HEK293 (cell line): ENCODE results near the gene BRAT1.

Experiments
- CTCF ChIA-PET: fragments of 350-600 bp; formaldehyde crosslinking; extraction: SDS; loops from one replicate; lab custom pipeline; 2021; ENCODE audit warnings: antibody characterized with exemption; lab: Yijun Ruan, JAX
- POLR2A ChIA-PET: fragments of 300-600 bp; formaldehyde crosslinking; extraction: SDS; loops from one replicate; lab custom pipeline; 2020; ENCODE audit warnings: antibody characterized with exemption, inconsistent platforms; lab: Yijun Ruan, JAX
- H3K27ac ChIP-seq: fragments of 200-500 bp; sonication (Bioruptor generic); 2 replicates; pipeline ENCODE4 v1.5.1; 2014; ENCODE audit warnings: low read depth, low read length, control low read depth, inconsistent platforms; ENCODE audit errors: extremely low read depth
- H3K36me3 ChIP-seq, 2 experiments: fragments of 200-500 bp in 1 of 2; sonication (Bioruptor generic) in 1 of 2; 1 replicate in 1 of 2; 2 replicates in 1 of 2; pipeline ENCODE4 v1.5.1; 2014 to 2017; ENCODE audit warnings: inconsistent platforms in 2 of 2, low read length in 2 of 2; ENCODE audit not compliant: control insufficient read depth in 2 of 2, insufficient read depth in 1 of 2
- H3K4me1 ChIP-seq: fragments of 200-500 bp; sonication (Bioruptor generic); 2 replicates; pipeline ENCODE4 v1.5.1; 2014; ENCODE audit warnings: mild to moderate bottlenecking, low read length, inconsistent platforms; ENCODE audit not compliant: control insufficient read depth, insufficient read depth
- H3K4me3 ChIP-seq: 2 replicates; pipeline ENCODE4 v1.5.1; 2011; ENCODE audit warnings: low read depth, mild to moderate bottlenecking, control low read depth, low read length, moderate library complexity
- H3K9me3 ChIP-seq: fragments of 200-500 bp; sonication (Bioruptor generic); 2 replicates; pipeline ENCODE4 v1.5.1; 2014; ENCODE audit warnings: low read depth, low read length, inconsistent platforms; ENCODE audit not compliant: control insufficient read depth, insufficient read depth
- IKZF3 ChIP-seq: fragments of 450-650 bp; IDR thresholded peaks from 2 replicates; pipeline ENCODE4 v1.5.0; 2018; ENCODE audit warnings: missing biosample characterization, mild to moderate bottlenecking, missing genetic modification characterization, moderate library complexity
- KLF10 ChIP-seq: fragments of 450-650 bp; IDR thresholded peaks from 2 replicates; pipeline ENCODE4 v1.5.1; 2018; ENCODE audit warnings: missing biosample characterization, mild to moderate bottlenecking, missing genetic modification characterization
- KLF8 ChIP-seq: fragments of 450-650 bp; formaldehyde crosslinking; IDR thresholded peaks from 2 replicates; pipeline ENCODE4 v1.5.1; 2016; ENCODE audit warnings: missing biosample characterization, missing genetic modification characterization
- OSR2 ChIP-seq: fragments of 450-650 bp; formaldehyde crosslinking; IDR thresholded peaks from 2 replicates; pipeline ENCODE4 v1.5.1; 2016; ENCODE audit warnings: missing biosample characterization, missing genetic modification characterization
- PRDM6 ChIP-seq: fragments of 450-650 bp; formaldehyde crosslinking; IDR thresholded peaks from 2 replicates; pipeline ENCODE4 v1.5.1; 2017; ENCODE audit warnings: missing biosample characterization, missing genetic modification characterization
- SCRT1 ChIP-seq: fragments of 450-650 bp; formaldehyde crosslinking; IDR thresholded peaks from 2 replicates; pipeline ENCODE4 v1.5.1; 2016; ENCODE audit warnings: missing biosample characterization, missing genetic modification characterization, borderline replicate concordance
- SCRT2 ChIP-seq: fragments of 450-650 bp; formaldehyde crosslinking; IDR thresholded peaks from 2 replicates; pipeline ENCODE4 v1.5.1; 2016; ENCODE audit warnings: missing biosample characterization, missing genetic modification characterization
- SP2 ChIP-seq: fragments of 450-650 bp; formaldehyde crosslinking; IDR thresholded peaks from 2 replicates; pipeline ENCODE4 v1.5.1; 2016; ENCODE audit warnings: missing biosample characterization, missing genetic modification characterization
- SP7 ChIP-seq: fragments of 450-650 bp; formaldehyde crosslinking; IDR thresholded peaks from 2 replicates; pipeline ENCODE4 v1.5.1; 2016; ENCODE audit warnings: missing biosample characterization, missing genetic modification characterization
- TCF7L2 ChIP-seq: IDR thresholded peaks from 2 replicates; pipeline ENCODE4 v1.6.1; 2011; ENCODE audit warnings: low read depth, mild to moderate bottlenecking, inconsistent platforms, low read length, moderate library complexity, borderline replicate concordance
- ZEB2 ChIP-seq: fragments of 450-650 bp; formaldehyde crosslinking; IDR thresholded peaks from 2 replicates; pipeline ENCODE4 v1.5.1; 2016; ENCODE audit warnings: missing biosample characterization, missing genetic modification characterization
- ZFP3 ChIP-seq: fragments of 450-650 bp; formaldehyde crosslinking; IDR thresholded peaks from 2 replicates; pipeline ENCODE4 v1.5.1; 2016; ENCODE audit warnings: low read depth, missing biosample characterization, missing genetic modification characterization
- ZNF23 ChIP-seq: fragments of 450-650 bp; formaldehyde crosslinking; IDR thresholded peaks from 2 replicates; pipeline ENCODE4 v1.5.1; 2016; ENCODE audit warnings: missing biosample characterization, missing genetic modification characterization, borderline replicate concordance
- ZNF366 ChIP-seq: fragments of 450-650 bp; formaldehyde crosslinking; conservative IDR thresholded peaks from 2 replicates; pipeline ENCODE4 v1.5.1; 2016; ENCODE audit warnings: missing biosample characterization, missing genetic modification characterization
- ZNF433 ChIP-seq: fragments of 450-650 bp; formaldehyde crosslinking; IDR thresholded peaks from 2 replicates; pipeline ENCODE4 v1.5.1; 2016; ENCODE audit warnings: missing biosample characterization, missing genetic modification characterization, low read depth
- ZNF623 ChIP-seq: fragments of 450-650 bp; formaldehyde crosslinking; IDR thresholded peaks from 2 replicates; pipeline ENCODE4 v1.5.1; 2016; ENCODE audit warnings: missing biosample characterization, missing genetic modification characterization
- ZNF624 ChIP-seq: fragments of 450-650 bp; formaldehyde crosslinking; IDR thresholded peaks from 2 replicates; pipeline ENCODE4 v1.5.1; 2017; ENCODE audit warnings: missing biosample characterization, missing genetic modification characterization
- ZNF629 ChIP-seq: fragments of 450-650 bp; formaldehyde crosslinking; IDR thresholded peaks from 2 replicates; pipeline ENCODE4 v1.5.1; 2017; ENCODE audit warnings: missing biosample characterization, missing genetic modification characterization
- ZNF792 ChIP-seq: fragments of 450-650 bp; formaldehyde crosslinking; IDR thresholded peaks from 2 replicates; pipeline ENCODE4 v1.5.1; 2016; ENCODE audit warnings: missing biosample characterization, missing genetic modification characterization
- ZSCAN23 ChIP-seq: fragments of 450-650 bp; formaldehyde crosslinking; IDR thresholded peaks from 2 replicates; pipeline ENCODE4 v1.5.1; 2016; ENCODE audit warnings: missing biosample characterization, missing genetic modification characterization
- TF ChIP-seq, protein P1 (sequence below): fragments of 450-650 bp; formaldehyde crosslinking; IDR thresholded peaks from 2 replicates; pipeline ENCODE4 v1.5.1; 2016; ENCODE audit warnings: missing biosample characterization, missing genetic modification characterization, low read depth

The BRAT1 gene

GRCh38 chr7:2553831-2554581, 1.3 kb downstream of the BRAT1 start (continued):
- 0 out of 2 replicates have a peak, but pooled peaks have one; percentile 7 for TF ChIP-seq SCRT1 (tag by site-specific recombination)
- TF ChIP-seq KLF10 (tag by site-specific recombination) = no peak
- TF ChIP-seq ZNF366 (tag by site-specific recombination) = 0 out of 2 replicates have a peak, but pooled peaks have one; percentile 13
- no peak for TF ChIP-seq TCF7L2
- TF ChIP-seq ZSCAN23 (tag by site-specific recombination) = no peak
- TF ChIP-seq SP2 (tag by site-specific recombination) = peak; percentile 59
- TF ChIP-seq SCRT2 = peak; percentile 74
- TF ChIP-seq ZFP3 (tag by site-specific recombination) = no peak
- no peak for TF ChIP-seq ZNF792 (tag by site-specific recombination)
- peak; percentile 6; the same call in 1 of the 2 replicates for TF ChIP-seq OSR2 (tag by site-specific recombination)
- TF ChIP-seq IKZF3 (tag by site-specific recombination) = no peak
- TF ChIP-seq ZNF23 (tag by site-specific recombination) = no peak
- TF ChIP-seq ZEB2 (tag by site-specific recombination) = no peak
- TF ChIP-seq ZNF623 (tag by site-specific recombination) = no peak
- no peak for TF ChIP-seq ZNF624
- TF ChIP-seq, protein P1, sequence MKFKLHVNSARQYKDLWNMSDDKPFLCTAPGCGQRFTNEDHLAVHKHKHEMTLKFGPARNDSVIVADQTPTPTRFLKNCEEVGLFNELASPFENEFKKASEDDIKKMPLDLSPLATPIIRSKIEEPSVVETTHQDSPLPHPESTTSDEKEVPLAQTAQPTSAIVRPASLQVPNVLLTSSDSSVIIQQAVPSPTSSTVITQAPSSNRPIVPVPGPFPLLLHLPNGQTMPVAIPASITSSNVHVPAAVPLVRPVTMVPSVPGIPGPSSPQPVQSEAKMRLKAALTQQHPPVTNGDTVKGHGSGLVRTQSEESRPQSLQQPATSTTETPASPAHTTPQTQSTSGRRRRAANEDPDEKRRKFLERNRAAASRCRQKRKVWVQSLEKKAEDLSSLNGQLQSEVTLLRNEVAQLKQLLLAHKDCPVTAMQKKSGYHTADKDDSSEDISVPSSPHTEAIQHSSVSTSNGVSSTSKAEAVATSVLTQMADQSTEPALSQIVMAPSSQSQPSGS (tag by site-specific recombination) = no peak

GRCh38 chr7:2553108-2553507, 2.2 kb downstream of the BRAT1 start:
- TF ChIP-seq, protein P1 (tag by site-specific recombination) = peak; percentile 37; the same call in 1 of the 2 replicates
- TF ChIP-seq KLF8 (no peak), SP7 (peak; percentile 72), PRDM6 (peak; percentile 77), ZNF433 (tag by site-specific recombination) (no peak), ZNF629 (tag by site-specific recombination) (peak; percentile 42; the same call in 1 of the 2 replicates), ZEB2 (tag by site-specific recombination) (peak; percentile 28; the same call in 1 of the 2 replicates)
- TF ChIP-seq, all 188 proteins: peak for 5
- Histone ChIP-seq H3K4me3 (no peak overlapping the region), H3K36me3 (peaks cover 22 to 39% of the 10 kb centered on the region in 2 experiments), H3K9me3 (no peaks in the 10 kb centered on the region), H3K4me1 (peaks cover 2% of the 10 kb centered on the region; the same call in 1 of the 2 replicates), H3K27ac (no peak overlapping the region)
- CTCF ChIA-PET = interaction anchor here (0.6 to 1.0 kb wide), 4 partner anchors 10 to 88 kb away, joined by 3 to 5 read pairs (median 4); no protein-coding TSS in a partner anchor
- POLR2A ChIA-PET = no interaction called here
